Pons (tissue), 1 donor: Measurements from ENCODE around the gene EFCAB8.

ENCODE experiments used
- DNase-seq: peaks from one replicate; pipeline ENCODE4 v3.0.0-alpha.2; 2016; ENCODE audit warnings: low spot score

Gene EFCAB8

GRCh38 chr20:32986331-32986966 is 127.7 kb downstream of the EFCAB8 start:
- no peak for DNase-seq

GRCh38 chr20:32987044-32987825 is 128.5 kb downstream of the EFCAB8 start:
- no peak for DNase-seq

GRCh38 chr20:32988008-32988407 is 129.3 kb downstream of the EFCAB8 start:
- no peak for DNase-seq

GRCh38 chr20:32989507-32990283 is 131.0 kb downstream of the EFCAB8 start:
- DNase-seq, result no peak

GRCh38 chr20:32990426-32990825 is 131.7 kb downstream of the EFCAB8 start:
- DNase-seq, result no peak

GRCh38 chr20:32991383-32991782 is 132.7 kb downstream of the EFCAB8 start:
- no peak for DNase-seq

GRCh38 chr20:32991792-32992641 is 133.3 kb downstream of the EFCAB8 start:
- no peak for DNase-seq

GRCh38 chr20:32993496-32994050 is 134.8 kb downstream of the EFCAB8 start:
- no peak for DNase-seq

GRCh38 chr20:32995802-32996201 is 137.1 kb downstream of the EFCAB8 start:
- DNase-seq, result no peak

- DNase-seq, result no peak
Measured at GRCh38 chr20:32997431-32997830, 138.7 kb downstream of the EFCAB8 start.

- DNase-seq, result no peak
Measured at GRCh38 chr20:32999603-33000250, 141.0 kb downstream of the EFCAB8 start.

GRCh38 chr20:33000802-33001466 is 142.2 kb downstream of the EFCAB8 start:
- no peak for DNase-seq

GRCh38 chr20:33002087-33002808 is 143.5 kb downstream of the EFCAB8 start:
- no peak for DNase-seq

GRCh38 chr20:33004141-33004751 is 145.5 kb downstream of the EFCAB8 start, which contains the start of gene SUN5:
Gene SUN5 (minus strand): TSS chr20:33004433. CDS start chr20:33004340, 93 bp downstream.
- no peak for DNase-seq

- no peak for DNase-seq
Measured at GRCh38 chr20:33005132-33005566, 146.4 kb downstream of the EFCAB8 start.

- no peak for DNase-seq
Measured at GRCh38 chr20:33005908-33006775, 147.4 kb downstream of the EFCAB8 start.

GRCh38 chr20:33006776-33007375 is 148.2 kb downstream of the EFCAB8 start:
- no peak for DNase-seq
